ENCODE data around the gene CALM3.
"Not testable (repeated sequence)": the region's sequence is repeated elsewhere in the genome, so short reads cannot be mapped to it uniquely, and the experiment has no call there.

Gene CALM3

GRCh38 chr19:46625731-46626130 lies 24.6 kb downstream of the CALM3 start:
- no peaks in the 10 kb centered on the region for H4K20me1 ChIP-seq (ENCODE audit: insufficient read depth, low read length, poor library complexity, severe bottlenecking)
- no peak overlapping the region for H3K9ac ChIP-seq (ENCODE audit: low read depth, low read length, poor library complexity, severe bottlenecking)
- no peaks in the 10 kb centered on the region for H3K27me3 ChIP-seq (ENCODE audit: insufficient read depth, low read length, poor library complexity, severe bottlenecking)
- no peaks in the 10 kb centered on the region for H3K36me3 ChIP-seq (ENCODE audit: insufficient read depth, low read length)
- peaks cover 6% of the 10 kb centered on the region for H3K4me1 ChIP-seq (ENCODE audit: insufficient read depth, low read length, poor library complexity, severe bottlenecking)
- no peaks in the 10 kb centered on the region for H3F3A ChIP-seq (ENCODE audit: low read depth)
- H3K4me2 ChIP-seq (ENCODE audit: low read depth, low read length, poor library complexity, severe bottlenecking), result no peak overlapping the region
- H2AFZ ChIP-seq (ENCODE audit: low read length), result no peak overlapping the region
- H3K79me2 ChIP-seq (ENCODE audit: insufficient read depth, low read length), result no peaks in the 10 kb centered on the region
- TF ChIP-seq EZH2phosphoT487 (IDR thresholded peaks at IDR 0.05; ENCODE audit: borderline replicate concordance), result no peak
- no peak for TF ChIP-seq CTCF (conservative IDR thresholded peaks at IDR 0.05; ENCODE audit: low read length)
- H3K9me3 ChIP-seq (ENCODE audit: insufficient read depth, low read depth, low read length), result no peaks in the 10 kb centered on the region
- no peaks in the 10 kb centered on the region for H3K9me2 ChIP-seq (replicated peaks; ENCODE audit: low read depth, low read length)
- no peak overlapping the region for H3K4me3 ChIP-seq (ENCODE audit: low read length, poor library complexity, severe bottlenecking)

GRCh38 chr19:46626446-46626845 lies 25.3 kb downstream of the CALM3 start:
- H3K9me2 ChIP-seq (replicated peaks; ENCODE audit: low read depth, low read length), result no peaks in the 10 kb centered on the region
- H3K9me3 ChIP-seq (ENCODE audit: insufficient read depth, low read depth, low read length), result no peaks in the 10 kb centered on the region
- H3K9ac ChIP-seq (ENCODE audit: low read depth, low read length, poor library complexity, severe bottlenecking), result no peak overlapping the region
- no peak overlapping the region for H2AFZ ChIP-seq (ENCODE audit: low read length)
- no peak overlapping the region for H3K4me2 ChIP-seq (ENCODE audit: low read depth, low read length, poor library complexity, severe bottlenecking)
- no peaks in the 10 kb centered on the region for H3K79me2 ChIP-seq (ENCODE audit: insufficient read depth, low read length)
- peaks cover 6% of the 10 kb centered on the region for H3K4me1 ChIP-seq (ENCODE audit: insufficient read depth, low read length, poor library complexity, severe bottlenecking)
- H3K27me3 ChIP-seq (ENCODE audit: insufficient read depth, low read length, poor library complexity, severe bottlenecking), result no peaks in the 10 kb centered on the region
- no peaks in the 10 kb centered on the region for H4K20me1 ChIP-seq (ENCODE audit: insufficient read depth, low read length, poor library complexity, severe bottlenecking)
- H3F3A ChIP-seq (ENCODE audit: low read depth), result no peaks in the 10 kb centered on the region
- H3K4me3 ChIP-seq (ENCODE audit: low read length, poor library complexity, severe bottlenecking), result no peak overlapping the region
- no peaks in the 10 kb centered on the region for H3K36me3 ChIP-seq (ENCODE audit: insufficient read depth, low read length)
- TF ChIP-seq EZH2phosphoT487 (IDR thresholded peaks at IDR 0.05; ENCODE audit: borderline replicate concordance) (no peak), CTCF (conservative IDR thresholded peaks at IDR 0.05; ENCODE audit: low read length) (no peak)

GRCh38 chr19:46628970-46629369 lies 27.8 kb downstream of the CALM3 start:
- not testable (repeated sequence) for H3K9ac ChIP-seq (ENCODE audit: low read depth, low read length, poor library complexity, severe bottlenecking); H2AFZ ChIP-seq (ENCODE audit: low read length); H4K20me1 ChIP-seq (ENCODE audit: insufficient read depth, low read length, poor library complexity, severe bottlenecking); H3K4me1 ChIP-seq (ENCODE audit: insufficient read depth, low read length, poor library complexity, severe bottlenecking); H3K27me3 ChIP-seq (ENCODE audit: insufficient read depth, low read length, poor library complexity, severe bottlenecking); H3K9me2 ChIP-seq (replicated peaks; ENCODE audit: low read depth, low read length); H3K79me2 ChIP-seq (ENCODE audit: insufficient read depth, low read length); H3K4me3 ChIP-seq (ENCODE audit: low read length, poor library complexity, severe bottlenecking); H3F3A ChIP-seq (ENCODE audit: low read depth); H3K9me3 ChIP-seq (ENCODE audit: insufficient read depth, low read depth, low read length); H3K4me2 ChIP-seq (ENCODE audit: low read depth, low read length, poor library complexity, severe bottlenecking); H3K36me3 ChIP-seq (ENCODE audit: insufficient read depth, low read length)

- TF ChIP-seq EZH2phosphoT487 (IDR thresholded peaks at IDR 0.05; ENCODE audit: borderline replicate concordance) (no peak), CTCF (conservative IDR thresholded peaks at IDR 0.05; ENCODE audit: low read length) (no peak)
- Histone ChIP-seq H2AFZ (ENCODE audit: low read length) (no peak overlapping the region), H3K27me3 (ENCODE audit: insufficient read depth, low read length, poor library complexity, severe bottlenecking) (no peaks in the 10 kb centered on the region), H3K9me2 (replicated peaks; ENCODE audit: low read depth, low read length) (no peaks in the 10 kb centered on the region), H3K79me2 (ENCODE audit: insufficient read depth, low read length) (no peaks in the 10 kb centered on the region), H4K20me1 (ENCODE audit: insufficient read depth, low read length, poor library complexity, severe bottlenecking) (no peaks in the 10 kb centered on the region), H3K9ac (ENCODE audit: low read depth, low read length, poor library complexity, severe bottlenecking) (no peak overlapping the region), H3F3A (ENCODE audit: low read depth) (no peaks in the 10 kb centered on the region), H3K4me1 (ENCODE audit: insufficient read depth, low read length, poor library complexity, severe bottlenecking) (peaks cover 6% of the 10 kb centered on the region), H3K9me3 (ENCODE audit: insufficient read depth, low read depth, low read length) (no peaks in the 10 kb centered on the region), H3K36me3 (ENCODE audit: insufficient read depth, low read length) (no peaks in the 10 kb centered on the region), H3K4me3 (ENCODE audit: low read length, poor library complexity, severe bottlenecking) (no peak overlapping the region), H3K4me2 (ENCODE audit: low read depth, low read length, poor library complexity, severe bottlenecking) (no peak overlapping the region)
Measured at GRCh38 chr19:46629546-46630025, 28.5 kb downstream of the CALM3 start.

Data from Loucy (cell line).